ENCODE data around the gene MRTFB.

- TF ChIP-seq, protein P1, sequence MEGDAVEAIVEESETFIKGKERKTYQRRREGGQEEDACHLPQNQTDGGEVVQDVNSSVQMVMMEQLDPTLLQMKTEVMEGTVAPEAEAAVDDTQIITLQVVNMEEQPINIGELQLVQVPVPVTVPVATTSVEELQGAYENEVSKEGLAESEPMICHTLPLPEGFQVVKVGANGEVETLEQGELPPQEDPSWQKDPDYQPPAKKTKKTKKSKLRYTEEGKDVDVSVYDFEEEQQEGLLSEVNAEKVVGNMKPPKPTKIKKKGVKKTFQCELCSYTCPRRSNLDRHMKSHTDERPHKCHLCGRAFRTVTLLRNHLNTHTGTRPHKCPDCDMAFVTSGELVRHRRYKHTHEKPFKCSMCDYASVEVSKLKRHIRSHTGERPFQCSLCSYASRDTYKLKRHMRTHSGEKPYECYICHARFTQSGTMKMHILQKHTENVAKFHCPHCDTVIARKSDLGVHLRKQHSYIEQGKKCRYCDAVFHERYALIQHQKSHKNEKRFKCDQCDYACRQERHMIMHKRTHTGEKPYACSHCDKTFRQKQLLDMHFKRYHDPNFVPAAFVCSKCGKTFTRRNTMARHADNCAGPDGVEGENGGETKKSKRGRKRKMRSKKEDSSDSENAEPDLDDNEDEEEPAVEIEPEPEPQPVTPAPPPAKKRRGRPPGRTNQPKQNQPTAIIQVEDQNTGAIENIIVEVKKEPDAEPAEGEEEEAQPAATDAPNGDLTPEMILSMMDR (IDR thresholded peaks at IDR 0.05; ENCODE audit: low read depth, low read length): no peak
- TF ChIP-seq POLR2A (IDR thresholded peaks at IDR 0.05; ENCODE audit: extremely low read depth, insufficient read length) (no peak), MAX (IDR thresholded peaks at IDR 0.05; ENCODE audit: low read depth, low read length) (no peak), MYC (IDR thresholded peaks at IDR 0.05; ENCODE audit: low read depth, low read length) (no peak)
Observed at GRCh38 chr16:14203166-14203565, 132.0 kb downstream of the MRTFB start.

Data from NB4 (cell line).